Skeletal muscle satellite cell (primary cell): Measurements from ENCODE around the gene ZCCHC8.
"Not testable (repeated sequence)": the region's sequence is repeated elsewhere in the genome, so short reads cannot be mapped to it uniquely, and the experiment has no call there.

ENCODE experiments used
- H3K27me3 ChIP-seq: 2 replicates; pipeline ENCODE4 v1.7.0; 2013; ENCODE audit warnings: low read length; ENCODE audit not compliant: control insufficient read depth, insufficient read depth
- H3K36me3 ChIP-seq: 2 replicates; pipeline ENCODE4 v1.7.0; 2013; ENCODE audit warnings: mild to moderate bottlenecking, control low read depth, low read length; ENCODE audit not compliant: insufficient read depth
- H3K4me1 ChIP-seq: 2 replicates; pipeline ENCODE4 v1.7.0; 2013; ENCODE audit warnings: low read length; ENCODE audit not compliant: control insufficient read depth, insufficient read depth
- H3K4me2 ChIP-seq: 2 replicates; pipeline ENCODE4 v1.7.0; 2013; ENCODE audit warnings: mild to moderate bottlenecking, low read length
- H3K4me3 ChIP-seq: 2 replicates; pipeline ENCODE4 v1.7.0; 2013; ENCODE audit warnings: low read length
- H3K9ac ChIP-seq: 2 replicates; pipeline ENCODE4 v1.7.0; 2013; ENCODE audit warnings: mild to moderate bottlenecking, low read depth, low read length, moderate library complexity
- H3K9me3 ChIP-seq: replicated peaks from 2 replicates; pipeline ENCODE4 v1.7.0; 2013; ENCODE audit warnings: mild to moderate bottlenecking, control low read depth, low read length

ZCCHC8 gene

GRCh38 chr12:122506393-122506938 lies 5.7 kb upstream of the ZCCHC8 start:
- Histone ChIP-seq H3K4me3 (no peak overlapping the region), H3K4me1 (no peaks in the 10 kb centered on the region), H3K4me2 (no peak overlapping the region), H3K27me3 (no peaks in the 10 kb centered on the region), H3K36me3 (peaks cover 84% of the 10 kb centered on the region), H3K9me3 (no peaks in the 10 kb centered on the region), H3K9ac (no peak overlapping the region)

GRCh38 chr12:122505419-122506051 lies 4.8 kb upstream of the ZCCHC8 start:
- Histone ChIP-seq H3K9ac (no peak overlapping the region), H3K36me3 (peaks cover 75% of the 10 kb centered on the region), H3K4me3 (no peak overlapping the region), H3K4me2 (no peak overlapping the region), H3K27me3 (no peaks in the 10 kb centered on the region), H3K4me1 (peaks cover 4% of the 10 kb centered on the region), H3K9me3 (no peaks in the 10 kb centered on the region)

- Histone ChIP-seq H3K9ac (no peak overlapping the region), H3K4me1 (peaks cover 5% of the 10 kb centered on the region), H3K36me3 (peaks cover 59% of the 10 kb centered on the region), H3K4me2 (no peak overlapping the region), H3K27me3 (no peaks in the 10 kb centered on the region), H3K9me3 (no peaks in the 10 kb centered on the region), H3K4me3 (no peak overlapping the region)
These were observed 3.3 kb upstream of the ZCCHC8 start for GRCh38 chr12:122503783-122504590.

- H3K36me3 ChIP-seq, result peaks cover 52% of the 10 kb centered on the region
These were observed 2.5 kb upstream of the ZCCHC8 start for GRCh38 chr12:122503147-122503751.

GRCh38 chr12:122501489-122501989 lies 807 bp upstream of the ZCCHC8 start:
- no peaks in the 10 kb centered on the region for H3K27me3 ChIP-seq
- peaks cover 35% of the 10 kb centered on the region for H3K36me3 ChIP-seq
- no peaks in the 10 kb centered on the region for H3K9me3 ChIP-seq
- peak overlapping the region; percentile 39 for H3K9ac ChIP-seq
- peak overlapping the region; percentile 83 for H3K4me2 ChIP-seq
- peaks cover 17% of the 10 kb centered on the region for H3K4me1 ChIP-seq
- peak overlapping the region; percentile 98 for H3K4me3 ChIP-seq

More at GRCh38 chr12:122503147-122503751, 2.5 kb upstream of the ZCCHC8 start:
- H3K4me3 ChIP-seq, result no peak overlapping the region
- H3K4me2 ChIP-seq, result no peak overlapping the region
- no peaks in the 10 kb centered on the region for H3K9me3 ChIP-seq
- H3K27me3 ChIP-seq, result no peaks in the 10 kb centered on the region
- no peak overlapping the region for H3K9ac ChIP-seq
- H3K4me1 ChIP-seq, result peaks cover 12% of the 10 kb centered on the region

GRCh38 chr12:122499991-122500684 lies 594 bp downstream of the ZCCHC8 start:
- peak overlapping the region; percentile 98 for H3K4me3 ChIP-seq
- peaks cover 17% of the 10 kb centered on the region for H3K4me1 ChIP-seq
- H3K27me3 ChIP-seq, result no peaks in the 10 kb centered on the region
- H3K9ac ChIP-seq, result peak overlapping the region; percentile 98
- peak overlapping the region; percentile 87 for H3K4me2 ChIP-seq
- peaks cover 24% of the 10 kb centered on the region for H3K36me3 ChIP-seq
- no peaks in the 10 kb centered on the region for H3K9me3 ChIP-seq

- H3K36me3 ChIP-seq, result peaks cover 26% of the 10 kb centered on the region
- peaks cover 12% of the 10 kb centered on the region for H3K4me1 ChIP-seq
- H3K27me3 ChIP-seq, result no peaks in the 10 kb centered on the region
- H3K4me2 ChIP-seq, result no peak overlapping the region
- no peak overlapping the region for H3K4me3 ChIP-seq
- H3K9ac ChIP-seq, result no peak overlapping the region
- H3K9me3 ChIP-seq, result no peaks in the 10 kb centered on the region
These were observed 5.5 kb downstream of the ZCCHC8 start for GRCh38 chr12:122495258-122495657.

GRCh38 chr12:122493222-122493621 lies 7.5 kb downstream of the ZCCHC8 start:
- peaks cover 40% of the 10 kb centered on the region for H3K36me3 ChIP-seq
- not testable (repeated sequence) for H3K4me3 ChIP-seq, H3K4me2 ChIP-seq, H3K9ac ChIP-seq, H3K27me3 ChIP-seq, H3K9me3 ChIP-seq, H3K4me1 ChIP-seq

GRCh38 chr12:122491991-122492390 lies 8.7 kb downstream of the ZCCHC8 start:
- H3K4me1 ChIP-seq, result no peaks in the 10 kb centered on the region
- no peak overlapping the region for H3K9ac ChIP-seq
- no peaks in the 10 kb centered on the region for H3K27me3 ChIP-seq
- no peak overlapping the region for H3K4me3 ChIP-seq
- H3K4me2 ChIP-seq, result no peak overlapping the region
- peaks cover 46% of the 10 kb centered on the region for H3K36me3 ChIP-seq
- H3K9me3 ChIP-seq, result no peaks in the 10 kb centered on the region

GRCh38 chr12:122489038-122489437 lies 11.7 kb downstream of the ZCCHC8 start:
- no peaks in the 10 kb centered on the region for H3K4me1 ChIP-seq
- no peaks in the 10 kb centered on the region for H3K27me3 ChIP-seq
- no peaks in the 10 kb centered on the region for H3K9me3 ChIP-seq
- H3K4me2 ChIP-seq, result no peak overlapping the region
- no peak overlapping the region for H3K9ac ChIP-seq
- no peak overlapping the region for H3K4me3 ChIP-seq
- peaks cover 55% of the 10 kb centered on the region for H3K36me3 ChIP-seq

- not testable (repeated sequence) for H3K4me2 ChIP-seq, H3K4me3 ChIP-seq, H3K9me3 ChIP-seq, H3K4me1 ChIP-seq, H3K27me3 ChIP-seq, H3K9ac ChIP-seq
- peaks cover 62% of the 10 kb centered on the region for H3K36me3 ChIP-seq
These were observed 12.9 kb downstream of the ZCCHC8 start for GRCh38 chr12:122487807-122488206.
